ENCODE measurements around the gene BRSK2. TPM values are rescaled to one million over a fixed set of nuclear protein-coding genes. Genes with fewer than 3 reads are reported as not detected.
A peak's percentile ranks its signal among the peaks of the same experiment; 100 is the strongest.

The BRSK2 gene
- polyA plus RNA-seq, 1 of the 3 experiments (the other 2 are of a cell fraction): 0.64 TPM

GRCh38 chr11:1372660-1373059, 17.1 kb upstream of the BRSK2 start (continued):
- TF ChIP-seq, protein P1, sequence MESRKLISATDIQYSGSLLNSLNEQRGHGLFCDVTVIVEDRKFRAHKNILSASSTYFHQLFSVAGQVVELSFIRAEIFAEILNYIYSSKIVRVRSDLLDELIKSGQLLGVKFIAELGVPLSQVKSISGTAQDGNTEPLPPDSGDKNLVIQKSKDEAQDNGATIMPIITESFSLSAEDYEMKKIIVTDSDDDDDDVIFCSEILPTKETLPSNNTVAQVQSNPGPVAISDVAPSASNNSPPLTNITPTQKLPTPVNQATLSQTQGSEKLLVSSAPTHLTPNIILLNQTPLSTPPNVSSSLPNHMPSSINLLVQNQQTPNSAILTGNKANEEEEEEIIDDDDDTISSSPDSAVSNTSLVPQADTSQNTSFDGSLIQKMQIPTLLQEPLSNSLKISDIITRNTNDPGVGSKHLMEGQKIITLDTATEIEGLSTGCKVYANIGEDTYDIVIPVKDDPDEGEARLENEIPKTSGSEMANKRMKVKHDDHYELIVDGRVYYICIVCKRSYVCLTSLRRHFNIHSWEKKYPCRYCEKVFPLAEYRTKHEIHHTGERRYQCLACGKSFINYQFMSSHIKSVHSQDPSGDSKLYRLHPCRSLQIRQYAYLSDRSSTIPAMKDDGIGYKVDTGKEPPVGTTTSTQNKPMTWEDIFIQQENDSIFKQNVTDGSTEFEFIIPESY (IDR thresholded peaks at IDR 0.05; ENCODE audit: borderline replicate concordance, low read depth): no peak
- TF ChIP-seq SIN3A (IDR thresholded peaks at IDR 0.05; ENCODE audit: borderline replicate concordance, low read depth, low read length): no peak
- no peak for TF ChIP-seq GABPA (IDR thresholded peaks at IDR 0.05; ENCODE audit: low read depth)
- no peak for TF ChIP-seq GATA2 (CRISPR knock-in tag; IDR thresholded peaks at IDR 0.05)
- no peak for TF ChIP-seq CHD2 (IDR thresholded peaks at IDR 0.05; ENCODE audit: low read length, partially characterized antibody)

DNA sequence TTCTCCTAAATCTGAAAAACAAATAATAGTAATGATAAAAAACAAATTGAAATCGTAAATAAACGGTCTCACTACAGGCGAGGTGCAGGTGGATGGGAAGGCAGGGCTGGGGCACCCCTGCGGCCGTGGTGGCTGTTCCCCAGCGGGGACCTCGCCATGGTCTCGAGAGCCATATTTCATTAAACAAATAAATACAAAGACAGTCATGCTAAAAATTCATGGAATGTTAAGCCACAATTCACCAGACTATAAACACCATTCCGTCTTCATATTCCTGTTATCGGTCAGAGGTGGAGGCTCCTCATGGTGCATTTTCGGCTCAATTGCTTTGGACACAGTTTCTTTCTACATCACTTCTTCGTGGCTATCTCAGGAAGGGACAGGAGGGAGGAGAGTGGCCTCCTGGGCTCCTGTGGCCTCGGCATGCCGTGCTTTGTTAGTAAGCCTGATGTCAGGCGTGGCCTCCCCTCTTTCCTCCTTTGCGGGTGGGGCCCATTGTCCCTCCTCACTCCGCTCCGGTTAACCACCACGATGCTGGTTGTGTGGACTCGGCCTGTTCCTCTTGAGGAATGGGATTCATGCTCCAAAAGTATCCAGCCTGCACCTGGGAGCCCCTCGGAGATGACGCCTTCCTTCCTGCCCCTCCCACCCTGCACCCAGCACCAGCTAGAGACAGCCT, 16.1 kb upstream of the BRSK2 start:
- H3K79me2 ChIP-seq (ENCODE audit: insufficient read depth): no peaks in the 10 kb centered on the region
- no peak overlapping the region for H3K4me2 ChIP-seq
- no peak overlapping the region for H3K27ac ChIP-seq (ENCODE audit: low read depth in 2 of 2, low read length in 1 of 2)
- H3K9ac ChIP-seq: no peak overlapping the region
- POLR2A ChIA-PET: no interaction called here
- no peaks in the 10 kb centered on the region for H3K9me2 ChIP-seq
- H3K4me1 ChIP-seq (ENCODE audit: control insufficient read depth in 1 of 2, insufficient read depth in 2 of 2, low read depth in 1 of 2, low read length in 1 of 2): no peaks in the 10 kb centered on the region
- no peak overlapping the region for H3K4me3 ChIP-seq (ENCODE audit: low read depth in 2 of 2, low read length in 1 of 2)
- CTCF ChIA-PET: no interaction called here
- H3F3A ChIP-seq (replicated peaks; ENCODE audit: insufficient read depth): no peaks in the 10 kb centered on the region
- H3K27me3 ChIP-seq (ENCODE audit: insufficient read depth): no peaks in the 10 kb centered on the region
- no peaks in the 10 kb centered on the region for H3K36me3 ChIP-seq (replicated peaks in 1 of 2; ENCODE audit: control insufficient read depth in 1 of 2, insufficient read depth in 2 of 2, low read length in 1 of 2)
- H4K20me1 ChIP-seq (ENCODE audit: insufficient read depth): no peaks in the 10 kb centered on the region
- 66% methylated on average over 21 of the region's 22 CpGs for WGBS (ENCODE audit: low lambda C conversion rate)
- peak; percentile 11 for DNase-seq
- H3K9me3 ChIP-seq: no peaks in the 10 kb centered on the region
- TF ChIP-seq RFX5 (IDR thresholded peaks at IDR 0.05; ENCODE audit: low read length) (no peak), NFIC (IDR thresholded peaks at IDR 0.05; ENCODE audit: borderline replicate concordance) (no peak), ELF1 (IDR thresholded peaks at IDR 0.05) (no peak), TCF12 (IDR thresholded peaks at IDR 0.05) (no peak), RCOR1 (IDR thresholded peaks at IDR 0.05; ENCODE audit: low read length) (no peak), SMC3 (IDR thresholded peaks at IDR 0.05; ENCODE audit: low read depth, low read length) (no peak), REST (IDR thresholded peaks at IDR 0.05; ENCODE audit: low read depth, low read length) (no peak), RAD21 (IDR thresholded peaks at IDR 0.05; ENCODE audit: low read length) (no peak), RXRA (IDR thresholded peaks at IDR 0.05; ENCODE audit: borderline replicate concordance, low read depth) (no peak), FOXJ3 (CRISPR knock-in tag; IDR thresholded peaks at IDR 0.05) (no peak), POLR2AphosphoS5 (IDR thresholded peaks at IDR 0.05; ENCODE audit: low read depth, low read length) (no peak), EP300 (IDR thresholded peaks at IDR 0.05; ENCODE audit: borderline replicate concordance in 1 of 2, low read depth in 1 of 2, low read length in 1 of 2) (no peak), JUND (IDR thresholded peaks at IDR 0.05) (no peak), EZH2phosphoT487 (IDR thresholded peaks at IDR 0.05; ENCODE audit: borderline replicate concordance, low read depth) (no peak), YY1 (IDR thresholded peaks at IDR 0.05; ENCODE audit: low read depth) (no peak), FOSL2 (IDR thresholded peaks at IDR 0.05; ENCODE audit: borderline replicate concordance, low read depth) (no peak)
- TF ChIP-seq, protein P2, sequence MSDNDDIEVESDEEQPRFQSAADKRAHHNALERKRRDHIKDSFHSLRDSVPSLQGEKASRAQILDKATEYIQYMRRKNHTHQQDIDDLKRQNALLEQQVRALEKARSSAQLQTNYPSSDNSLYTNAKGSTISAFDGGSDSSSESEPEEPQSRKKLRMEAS (IDR thresholded peaks at IDR 0.05; ENCODE audit: low read depth): no peak
- TF ChIP-seq, protein P3, sequence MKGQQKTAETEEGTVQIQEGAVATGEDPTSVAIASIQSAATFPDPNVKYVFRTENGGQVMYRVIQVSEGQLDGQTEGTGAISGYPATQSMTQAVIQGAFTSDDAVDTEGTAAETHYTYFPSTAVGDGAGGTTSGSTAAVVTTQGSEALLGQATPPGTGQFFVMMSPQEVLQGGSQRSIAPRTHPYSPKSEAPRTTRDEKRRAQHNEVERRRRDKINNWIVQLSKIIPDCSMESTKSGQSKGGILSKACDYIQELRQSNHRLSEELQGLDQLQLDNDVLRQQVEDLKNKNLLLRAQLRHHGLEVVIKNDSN (IDR thresholded peaks at IDR 0.05; ENCODE audit: borderline replicate concordance, low read depth): no peak
- no peak overlapping the region for H2AFZ ChIP-seq (ENCODE audit: low read depth)
